NOMO-1 treated with dmso at 0.1 percent for 144 hours (cell line): ENCODE measurements around the gene GRID1.

Experiments
- DNase-seq: peaks from one replicate; lab custom pipeline; 2025; ENCODE audit not compliant: unreplicated experiment; lab: John Stamatoyannopoulos, UW

Gene GRID1

DNA sequence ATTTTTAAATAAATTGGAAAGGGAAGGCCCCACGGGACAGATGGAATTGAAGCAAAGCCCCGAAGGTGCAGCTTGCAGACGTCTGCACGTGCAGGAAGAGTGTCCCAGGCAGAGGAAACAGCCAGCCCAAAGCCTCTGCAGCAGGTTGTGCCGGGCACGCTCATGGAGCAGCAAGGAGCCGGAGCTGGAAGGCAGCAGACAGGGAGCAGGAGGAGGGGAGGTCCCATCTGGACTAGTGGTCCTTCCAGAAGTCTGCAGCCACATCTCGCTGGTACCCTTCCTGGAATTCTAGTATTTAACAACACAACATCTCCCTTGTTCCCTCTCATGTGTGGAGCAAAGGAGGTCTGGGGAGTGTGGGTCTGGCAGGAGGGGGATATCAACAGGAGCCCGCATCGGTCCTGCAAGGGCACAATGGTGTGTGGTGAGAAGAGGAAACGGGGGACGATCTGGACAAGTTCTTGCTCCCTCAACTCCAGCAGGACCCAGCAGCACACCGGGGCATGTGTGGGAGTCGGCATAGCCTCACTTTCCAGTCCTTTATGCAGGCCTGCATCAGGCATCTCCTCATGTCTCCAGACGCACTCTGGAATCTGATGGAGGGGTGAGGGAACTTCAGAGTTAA lies 169.3 kb downstream of the GRID1 start:
- DNase-seq, result no peak

DNA sequence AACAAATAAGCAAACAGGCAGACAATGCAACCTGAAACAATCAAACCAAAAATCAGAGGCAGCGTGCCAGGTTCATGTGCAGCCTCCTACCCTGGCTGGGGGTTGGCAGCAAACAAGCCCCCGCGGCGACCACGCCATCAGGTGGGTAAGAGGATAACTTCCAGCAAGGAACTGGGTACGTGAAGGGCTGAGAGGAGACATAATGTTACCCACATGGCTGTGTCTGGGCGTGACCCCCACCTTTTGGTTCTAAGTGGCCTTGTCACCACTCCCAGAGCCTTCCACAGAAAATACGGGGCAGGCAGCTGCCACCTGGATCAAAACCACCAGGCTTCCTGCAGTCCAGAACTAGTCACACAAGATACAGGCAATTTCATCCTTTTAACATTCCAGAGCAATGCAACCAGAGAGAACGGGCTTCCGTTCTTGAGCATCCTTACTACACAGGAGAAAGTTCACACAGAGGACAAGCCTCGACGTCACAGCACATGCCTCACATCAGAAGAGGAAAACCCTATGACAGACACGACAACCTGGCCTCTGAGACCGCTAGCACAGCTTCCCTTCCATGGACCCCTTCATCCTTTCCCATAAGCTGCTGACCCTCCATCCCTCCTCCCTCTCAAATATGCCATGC lies 171.0 kb downstream of the GRID1 start:
- no peak for DNase-seq

DNA sequence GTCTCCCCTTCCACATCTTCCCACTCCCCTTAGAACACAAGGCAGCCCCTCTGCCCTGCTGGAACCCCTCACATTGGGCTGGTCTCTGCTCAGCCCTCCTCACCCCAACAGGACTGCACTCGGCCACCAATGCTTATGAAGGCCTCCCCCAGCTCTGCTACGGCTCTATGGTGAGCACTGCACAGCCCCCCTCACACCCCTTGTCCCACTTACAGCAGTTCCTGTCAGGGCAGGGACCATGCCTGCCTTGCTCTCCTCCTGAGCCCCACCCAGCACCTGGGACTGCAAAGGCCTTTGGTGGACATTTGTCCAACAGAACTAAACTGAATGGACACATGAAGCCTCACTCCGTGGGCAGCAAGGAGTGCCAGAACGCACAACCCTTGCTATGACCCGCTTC lies 171.9 kb downstream of the GRID1 start:
- DNase-seq, result no peak

DNA sequence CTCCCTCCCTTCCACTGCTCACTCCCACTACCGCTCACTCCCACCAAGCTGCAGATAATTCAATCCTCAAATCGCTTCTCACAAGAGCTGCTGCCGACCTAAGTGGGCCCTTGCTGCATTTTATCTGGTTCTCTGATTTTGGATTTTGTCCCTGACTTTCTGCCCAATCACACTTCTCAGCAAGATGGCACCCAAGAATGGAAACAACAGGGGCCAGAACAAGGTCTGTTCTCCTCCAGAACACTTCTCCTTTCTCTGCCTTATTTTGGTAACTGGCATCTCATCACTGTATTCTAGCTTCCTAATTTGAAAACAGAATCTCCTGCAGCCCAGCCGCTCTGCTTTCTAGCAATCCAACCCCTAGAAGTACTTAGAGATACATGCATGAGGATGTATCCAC lies 172.8 kb downstream of the GRID1 start:
- no peak for DNase-seq

DNA sequence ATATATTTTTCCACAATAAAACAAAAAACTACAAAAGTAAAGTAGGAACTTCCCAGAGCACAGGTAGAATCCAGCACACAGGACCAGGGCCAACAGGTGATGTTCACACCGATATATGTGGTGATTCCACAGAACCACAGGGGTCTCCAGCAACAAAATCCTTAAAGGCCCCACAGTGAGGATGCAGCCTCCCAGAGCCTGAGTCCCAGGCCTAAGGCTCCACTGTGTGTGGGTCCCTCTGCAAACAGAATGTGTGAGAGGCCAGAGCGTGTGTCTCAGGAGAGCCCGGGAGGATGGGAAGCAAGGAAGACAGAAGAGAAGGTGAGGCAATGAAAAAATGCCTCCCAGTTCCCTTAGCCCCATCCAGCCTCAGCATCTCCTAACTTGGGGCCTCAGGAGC lies 173.9 kb downstream of the GRID1 start:
- DNase-seq, result no peak

DNA sequence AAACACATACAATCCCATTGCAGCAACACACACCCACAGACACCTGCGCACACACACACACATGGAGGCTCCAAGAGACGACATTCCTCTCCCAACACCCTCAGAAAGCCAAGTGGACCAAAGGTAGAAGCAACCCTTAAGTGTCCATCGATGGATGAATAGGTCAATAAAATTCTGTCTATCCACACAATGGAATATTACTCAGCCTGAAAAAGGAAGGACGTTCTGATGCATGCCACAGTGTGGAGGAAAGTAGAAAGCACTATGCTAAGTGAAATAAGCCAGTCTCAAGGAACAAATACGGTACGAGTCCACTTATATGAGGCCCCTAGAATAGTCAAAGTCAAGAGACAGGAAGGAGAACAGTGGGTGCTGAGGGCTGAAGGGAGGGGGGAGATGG lies 174.4 kb downstream of the GRID1 start:
- DNase-seq, result no peak

DNA sequence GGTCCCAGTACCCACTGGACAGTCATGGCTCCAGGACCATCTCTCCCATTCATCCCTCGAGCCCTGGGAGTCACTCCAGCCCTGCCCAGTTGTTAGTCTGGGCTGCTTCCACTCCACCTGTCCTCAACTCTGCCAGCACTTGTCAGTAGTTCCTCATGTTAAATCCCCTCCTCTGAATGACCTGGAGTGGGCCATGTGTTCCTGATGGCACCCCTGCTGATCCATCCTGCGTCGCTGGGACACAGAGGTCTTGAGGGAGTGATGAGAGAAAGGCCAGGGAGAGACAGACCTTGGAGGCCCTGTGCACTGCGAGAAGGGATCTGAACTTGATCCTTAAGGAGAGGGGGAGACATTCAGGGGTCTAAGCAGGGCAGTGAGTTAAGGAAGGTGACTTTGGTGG lies 174.9 kb downstream of the GRID1 start:
- DNase-seq, result no peak

DNA sequence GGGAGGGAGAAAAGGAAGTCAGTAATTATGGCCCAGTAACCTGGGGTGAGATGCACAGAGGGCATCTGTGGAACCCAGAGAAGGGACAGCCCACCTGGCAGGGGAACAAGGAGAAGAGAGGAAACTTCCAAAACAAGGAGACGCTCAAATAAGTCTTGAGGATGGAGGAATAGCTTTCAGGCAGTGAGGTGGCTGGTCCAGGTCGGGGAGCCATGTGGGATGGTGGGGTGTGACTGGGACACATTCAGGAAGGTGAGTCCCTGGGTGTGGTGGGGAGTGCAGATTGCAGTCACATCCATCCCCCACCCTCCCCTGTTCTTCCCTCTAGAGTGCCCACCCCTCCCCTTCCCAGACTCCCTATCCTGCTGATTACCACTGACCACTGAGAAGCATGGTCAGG lies 175.4 kb downstream of the GRID1 start:
- no peak for DNase-seq

DNA sequence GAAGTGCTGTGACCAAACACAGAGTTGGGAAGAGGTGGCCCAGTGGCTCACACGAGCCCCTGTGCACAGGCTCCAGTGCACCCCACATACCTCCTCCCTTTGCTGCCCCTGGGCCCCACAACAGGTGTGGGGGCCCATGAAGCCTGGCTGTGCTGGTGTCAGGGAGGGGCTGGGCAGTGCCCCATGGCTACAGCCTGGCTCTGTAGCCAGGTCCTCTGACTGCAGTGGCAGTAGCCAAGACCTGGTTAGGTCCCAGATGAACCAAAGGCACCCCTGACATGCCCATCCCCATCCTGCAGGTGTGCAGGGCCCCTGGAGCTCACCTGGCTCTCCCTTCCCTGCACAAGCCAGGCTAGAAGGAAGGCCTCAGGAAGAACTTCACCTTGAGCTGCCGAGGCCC lies 176.3 kb downstream of the GRID1 start:
- DNase-seq, result no peak

DNA sequence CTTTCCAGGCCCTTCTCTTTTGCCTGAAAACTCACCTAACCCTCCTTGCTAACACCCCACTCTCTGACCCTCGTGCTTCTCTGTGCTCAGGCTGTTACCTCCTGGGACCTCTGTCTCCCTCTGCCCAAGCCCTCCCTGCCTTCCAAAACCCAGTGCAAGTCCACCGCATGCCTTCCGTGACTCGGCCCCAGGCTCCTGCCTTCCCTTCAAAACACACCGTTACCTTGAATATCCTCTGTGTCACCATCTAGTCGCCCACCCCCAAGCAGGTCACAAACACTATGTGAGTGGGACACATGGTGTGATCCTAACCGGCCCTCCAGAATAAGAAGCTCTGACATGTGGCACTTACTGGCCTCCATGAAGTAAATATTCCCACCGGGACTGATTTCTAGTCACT lies 176.7 kb downstream of the GRID1 start:
- no peak for DNase-seq

DNA sequence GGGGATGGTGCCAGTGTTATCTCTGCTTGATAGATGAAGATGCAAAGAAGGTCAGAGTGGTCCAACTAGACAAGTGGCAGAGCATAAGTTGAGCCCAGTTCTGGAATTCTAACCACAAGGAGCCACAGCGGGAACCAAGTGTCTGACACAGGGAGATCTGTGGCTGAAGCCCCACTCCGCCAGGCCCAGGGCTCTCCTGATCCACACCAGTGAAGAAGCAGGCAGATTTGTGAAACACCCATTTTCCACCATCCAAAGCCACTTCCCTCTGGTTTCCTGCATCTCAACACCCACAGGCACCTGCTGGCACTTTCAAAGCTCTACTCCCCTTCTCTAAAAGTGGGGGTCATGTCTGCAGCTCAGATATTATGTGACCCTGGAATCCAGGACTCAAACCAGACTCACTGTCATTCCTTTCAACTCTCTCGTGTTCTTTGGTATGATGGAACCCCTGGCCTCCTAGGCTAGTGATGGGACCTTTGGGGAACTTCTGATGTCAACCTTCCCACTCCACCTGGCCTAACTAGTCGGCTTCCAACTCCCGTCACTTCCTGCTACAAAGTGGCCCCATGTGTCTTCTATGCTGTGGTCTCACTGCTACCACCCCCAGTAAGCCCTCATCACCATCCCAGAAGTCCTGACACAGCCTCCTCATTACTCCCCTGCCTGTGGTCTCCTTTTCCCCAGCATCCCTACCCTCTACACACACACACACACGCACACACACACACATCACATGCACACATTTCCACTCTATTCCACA lies 177.6 kb downstream of the GRID1 start:
- DNase-seq, result no peak

DNA sequence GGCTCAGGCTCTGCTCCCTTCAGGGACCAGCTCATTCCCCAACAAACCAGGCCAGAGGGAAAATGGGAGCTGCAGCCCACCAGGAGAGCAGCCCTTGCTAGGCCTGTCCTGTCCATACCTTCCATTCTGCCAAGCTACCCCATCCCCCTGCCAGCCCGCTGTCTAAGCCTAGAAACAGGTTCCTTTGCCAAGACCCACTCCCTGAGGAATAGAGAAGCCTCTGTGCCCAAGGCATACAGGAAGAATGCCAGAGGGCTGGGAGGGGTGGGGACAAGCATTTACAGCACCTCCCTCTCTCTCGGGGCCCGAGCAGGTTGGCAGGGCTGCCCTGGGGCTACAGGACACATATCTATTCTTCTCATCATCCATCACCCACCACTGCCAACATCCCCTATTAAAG lies 178.3 kb downstream of the GRID1 start:
- no peak for DNase-seq

DNA sequence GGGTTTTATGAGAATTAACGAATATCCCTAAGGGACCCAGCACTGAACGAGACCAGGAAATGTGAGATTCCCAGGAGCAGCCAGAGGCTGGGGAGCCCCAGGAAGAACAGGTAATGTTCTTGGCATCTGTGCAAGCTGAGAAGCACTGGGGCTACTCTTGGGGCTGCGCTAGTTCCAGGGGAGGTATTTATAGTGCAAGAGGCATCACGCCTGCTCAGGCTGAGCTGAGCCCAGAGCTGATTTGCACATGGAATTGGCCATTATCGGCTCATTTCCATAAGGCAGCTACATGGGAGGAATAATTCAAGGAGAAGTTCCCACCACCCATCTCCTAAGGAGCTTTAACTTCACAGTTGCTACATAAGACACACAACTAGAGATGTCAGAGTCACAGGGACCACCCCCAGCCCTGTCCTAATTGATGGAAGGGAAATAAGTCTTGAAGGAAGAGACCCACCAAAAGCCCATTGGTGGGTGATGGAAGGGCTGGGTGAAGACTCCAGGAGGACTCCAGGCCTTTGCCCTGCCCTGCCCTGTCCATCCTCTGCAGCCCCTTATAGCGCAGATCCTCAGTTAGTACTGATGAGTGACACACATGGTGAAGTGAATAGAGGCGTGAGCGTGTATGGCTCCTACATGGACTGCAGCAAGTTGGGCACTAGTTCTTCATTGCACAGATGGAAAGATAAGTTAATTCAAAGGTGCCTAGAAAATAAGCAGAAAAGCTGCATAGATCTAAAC lies 178.9 kb downstream of the GRID1 start:
- no peak for DNase-seq

DNA sequence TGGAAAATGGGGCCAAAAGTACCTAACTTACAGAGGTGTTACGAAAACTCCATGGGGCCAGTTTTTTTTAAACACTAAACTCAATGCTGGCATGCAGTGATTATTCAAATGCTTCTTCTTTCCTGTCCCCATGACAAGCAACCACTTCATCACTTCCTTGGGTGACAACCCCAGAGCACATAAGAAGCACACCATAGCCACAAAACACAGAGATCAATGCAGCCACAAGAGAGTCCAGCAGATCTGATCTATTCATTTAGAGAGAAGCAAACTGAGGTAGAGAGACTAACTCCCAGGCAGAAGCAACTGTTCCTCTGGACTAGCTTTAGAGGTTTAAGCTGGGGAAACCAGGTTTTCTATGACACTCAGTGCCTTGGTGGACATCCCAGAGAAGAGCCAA lies 180.0 kb downstream of the GRID1 start:
- no peak for DNase-seq

DNA sequence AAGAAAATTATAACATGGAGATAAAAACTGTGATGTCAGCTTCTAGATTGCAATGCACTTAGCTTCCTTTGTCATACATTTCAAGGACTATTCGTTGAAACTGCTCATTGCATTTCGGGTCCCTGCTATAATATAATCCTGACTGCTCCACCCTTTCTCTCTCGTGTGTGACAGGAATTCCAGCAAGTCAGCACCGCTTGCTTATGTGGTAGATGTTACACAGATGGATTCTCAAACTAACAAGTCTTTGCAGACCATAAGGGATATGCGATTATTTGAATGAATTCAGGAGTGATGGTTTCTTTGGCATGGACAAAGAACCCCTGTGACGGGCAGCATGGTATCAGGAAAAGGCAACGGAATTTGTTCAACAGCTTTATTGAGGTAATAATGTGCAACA lies 184.0 kb downstream of the GRID1 start:
- DNase-seq, result no peak

DNA sequence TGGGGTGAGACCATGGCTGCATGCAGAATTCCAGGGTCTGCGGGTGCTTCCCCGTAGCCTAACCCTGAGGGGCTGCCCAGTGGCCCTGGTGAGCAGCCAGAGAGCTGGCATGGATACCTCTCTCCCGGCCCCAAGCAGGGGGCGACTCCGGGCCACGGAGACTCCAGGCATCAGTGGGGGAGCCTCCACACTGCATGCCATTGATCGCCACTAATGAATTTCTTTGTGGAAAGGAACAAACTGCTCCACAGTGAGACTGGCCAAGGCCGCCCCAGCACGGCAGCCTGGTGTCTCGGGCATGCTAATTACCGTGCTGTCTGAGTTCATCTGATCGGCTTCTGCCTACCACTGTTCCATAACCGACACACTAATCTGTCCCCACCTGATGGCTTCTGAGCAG lies 184.4 kb downstream of the GRID1 start:
- DNase-seq, result no peak

DNA sequence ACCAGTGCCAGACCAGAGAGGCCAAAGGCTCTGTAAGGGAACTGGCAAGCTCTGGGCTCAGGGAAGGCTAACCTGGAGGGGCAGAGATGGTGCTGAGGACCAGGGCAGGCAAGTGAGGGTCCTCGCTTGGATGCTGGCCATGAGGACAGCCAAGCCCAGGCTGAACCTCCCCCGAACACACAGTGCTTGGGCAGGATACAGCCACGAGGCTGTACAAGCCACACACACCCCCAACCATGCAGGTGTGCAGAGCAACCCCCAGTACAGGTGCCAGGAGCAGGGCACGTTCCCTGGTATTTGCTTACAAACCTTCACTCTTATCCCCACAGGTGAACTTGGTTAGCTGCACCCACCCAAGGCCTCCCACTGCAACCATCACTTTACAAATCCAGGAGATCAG lies 185.7 kb downstream of the GRID1 start:
- DNase-seq, result no peak

DNA sequence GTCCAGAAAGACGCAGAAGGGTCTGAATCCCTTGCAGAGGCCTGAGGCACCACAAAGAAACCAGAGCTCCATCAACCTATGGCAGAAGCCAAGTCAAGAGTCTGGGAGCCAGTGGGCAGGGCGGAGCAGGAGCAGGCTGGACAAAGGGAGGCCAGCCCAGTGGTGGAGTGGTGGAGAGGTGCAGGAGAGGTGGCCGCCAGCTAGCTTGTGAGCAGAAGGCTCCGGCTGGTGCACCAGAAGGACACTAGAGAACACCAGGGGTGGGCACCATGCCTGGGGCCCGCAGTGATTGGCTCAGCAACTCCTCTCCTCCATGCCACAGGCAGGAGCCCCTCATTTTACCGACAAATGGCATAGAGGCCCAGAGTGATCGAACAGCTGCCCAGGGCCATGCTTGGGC lies 186.6 kb downstream of the GRID1 start:
- DNase-seq, result no peak

DNA sequence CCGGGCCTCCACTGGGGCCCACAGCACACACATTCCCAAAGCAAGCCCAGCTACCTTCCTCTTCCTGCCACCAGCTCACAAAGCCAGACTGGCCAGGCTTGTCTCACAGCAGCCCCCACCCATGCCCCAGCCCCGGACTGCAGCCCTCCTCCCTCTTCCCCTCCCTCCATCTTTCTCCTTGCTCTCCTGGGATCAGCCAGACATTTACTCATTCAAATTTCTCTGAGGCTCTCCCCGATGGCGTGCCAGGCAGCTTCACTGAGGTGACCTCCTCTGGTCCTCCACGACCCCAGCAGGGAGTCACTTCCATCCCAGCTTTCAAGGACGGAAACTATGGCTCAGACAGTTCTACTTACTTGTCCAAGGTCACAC lies 187.5 kb downstream of the GRID1 start:
- no peak for DNase-seq

DNA sequence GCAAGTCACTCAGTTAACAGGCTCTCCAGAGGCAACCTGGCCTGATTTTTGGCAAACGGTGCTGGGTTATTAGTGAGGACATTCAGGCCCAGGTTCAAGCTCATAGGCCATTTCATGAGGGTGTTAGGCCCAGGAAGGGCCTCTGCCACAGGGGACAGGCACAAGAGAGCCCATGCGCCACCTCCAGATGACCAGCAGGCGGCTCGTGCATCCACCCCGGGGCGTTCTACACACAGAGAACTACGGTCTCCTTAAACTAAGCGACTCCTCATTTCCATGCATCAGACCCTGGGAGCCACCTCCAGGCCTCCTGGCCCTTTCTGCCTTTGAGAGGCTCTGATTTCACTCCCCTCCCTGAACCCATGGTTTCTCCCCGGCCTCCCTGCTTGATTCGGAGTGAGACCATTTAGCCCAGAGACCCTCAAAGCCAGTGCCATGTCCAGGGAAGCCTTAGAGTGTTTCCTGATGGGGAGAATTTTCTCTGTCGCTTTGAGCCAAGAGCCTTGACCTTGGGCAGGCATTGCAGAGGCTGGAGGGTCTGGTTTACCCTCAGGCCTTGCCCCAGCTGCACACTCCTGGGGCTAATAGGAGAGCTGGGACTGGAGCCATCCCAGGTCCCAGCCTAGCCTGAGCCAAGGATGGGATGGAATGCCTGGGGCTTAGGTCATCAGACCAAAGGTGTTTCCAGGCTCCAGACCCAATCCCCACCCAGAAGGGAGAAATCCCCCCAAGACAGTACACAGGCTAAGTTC lies 188.0 kb downstream of the GRID1 start:
- DNase-seq, result no peak

DNA sequence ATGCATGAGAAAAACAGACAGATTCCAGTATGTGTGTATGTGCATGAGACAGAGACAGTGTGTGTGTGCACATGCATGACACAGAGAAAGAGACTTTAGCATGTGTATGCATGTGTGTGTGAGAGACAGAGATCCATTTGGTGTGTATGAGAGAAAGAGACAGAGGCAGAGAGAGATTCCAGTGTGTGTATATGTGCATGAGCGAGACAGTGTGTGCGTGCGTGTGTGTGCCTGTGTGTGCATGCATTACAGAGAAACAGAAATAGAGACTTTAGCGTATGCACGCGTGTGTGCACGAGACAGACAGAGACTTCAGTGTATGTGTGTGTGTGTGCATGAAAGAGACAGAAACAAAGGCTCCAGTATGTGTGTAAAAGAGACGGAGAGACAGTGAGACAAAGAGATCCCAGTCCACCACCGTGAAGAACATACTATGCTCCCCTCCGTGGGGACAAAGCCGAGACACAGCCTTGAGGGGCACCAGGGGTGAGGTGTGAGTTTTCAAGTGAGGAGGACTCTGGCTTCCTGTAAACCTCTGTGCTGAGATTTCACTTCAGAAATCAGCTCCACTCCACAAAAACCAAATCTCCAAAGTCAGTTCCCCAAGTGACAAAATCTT lies 188.9 kb downstream of the GRID1 start:
- no peak for DNase-seq
